Thoracic aorta (tissue), 2 donors: ENCODE measurements around the gene C11orf21. TPM values are rescaled to one million over a fixed set of nuclear protein-coding genes. Genes with fewer than 3 reads are reported as not detected.

Experiments
- ATAC-seq: fragments of 150-250 bp; one replicate; pipeline ENCODE4 v1.8.0; 2017; ENCODE audit warnings: low read depth; ENCODE audit not compliant: insufficient number of reproducible peaks, low FRiP score
- DNase-seq: peaks from one replicate; pipeline ENCODE4 v3.0.0-alpha.2; 2020; ENCODE audit warnings: low spot score
- H3K27ac ChIP-seq, 2 donors: fragments of 200-600 bp; sonication (generic); 1 replicate in 1 of 2; 2 replicates in 1 of 2; pipeline ENCODE4 v1.5.1; 2016; ENCODE audit warnings: mild to moderate bottlenecking in 2 of 2, moderate library complexity in 2 of 2
- H3K27me3 ChIP-seq: fragments of 200-600 bp; sonication (generic); replicated peaks from 2 replicates; pipeline ENCODE4 v1.6.0; 2016; ENCODE audit warnings: mild to moderate bottlenecking; ENCODE audit not compliant: insufficient read depth
- H3K36me3 ChIP-seq: fragments of 200-600 bp; sonication (generic); one replicate; pipeline ENCODE4 v1.5.1; 2016
- H3K4me1 ChIP-seq, 2 donors: fragments of 200-600 bp; sonication (generic); 1 replicate in 1 of 2; 2 replicates in 1 of 2; pipeline versions ENCODE4 v1.5.1 to v1.6.0; 2016; ENCODE audit warnings: low read depth in 2 of 2, mild to moderate bottlenecking in 1 of 2; ENCODE audit not compliant: control insufficient read depth in 1 of 2
- H3K4me3 ChIP-seq: fragments of 200-600 bp; sonication (generic); 2 replicates; pipeline ENCODE4 v1.5.1; 2016; ENCODE audit warnings: mild to moderate bottlenecking
- H3K9me3 ChIP-seq: fragments of 200-600 bp; sonication (generic); 2 replicates; pipeline ENCODE4 v1.5.1; 2016
- CTCF ChIP-seq: fragments of 200-600 bp; sonication (generic); IDR thresholded peaks from one replicate; pipeline ENCODE4 v1.5.1; 2019; ENCODE audit warnings: antibody characterized with exemption
- total RNA-seq, 2 donors: library from RNA; depleted of rRNA; stranded (reverse); fragments of >200 nt; gene quantifications; one replicate each; pipeline versions ENCODE4 v1.1.0 to v1.2.3, GENCODE V29; 2016

C11orf21 gene
- total RNA-seq, 2 donors from 2014 or later: 1.1 to 4.3 TPM

- Histone ChIP-seq H3K4me3 (no peak overlapping the region), H3K27me3 (peaks cover 4% of the 10 kb centered on the region), H3K4me1 (no peaks in the 10 kb centered on the region), H3K36me3 (no peaks in the 10 kb centered on the region), H3K9me3 (no peaks in the 10 kb centered on the region), H3K27ac (no peak overlapping the region)
- ATAC-seq: no peak
- no peak for TF ChIP-seq CTCF
- DNase-seq: no peak
Observed at GRCh38 chr11:2247496-2247895, 54.2 kb downstream of the C11orf21 start.

Other genes starting within 250 kb of the C11orf21 start
- 10 to 100 TPM; 31.7 to 39.4 TPM for gene IGF2, start 162.5 kb downstream of the C11orf21 start, total RNA-seq
- gene INS, start 140.7 kb downstream of the C11orf21 start, total RNA-seq: not detected
- not detected for gene TH, start 130.1 kb downstream of the C11orf21 start, total RNA-seq
- under 1 TPM; 0.41 to 0.78 TPM for gene ASCL2, start 31.3 kb downstream of the C11orf21 start, total RNA-seq
- 1 to 10 TPM; 2.5 to 6.9 TPM for gene TSPAN32, start 95 bp upstream of the C11orf21 start, total RNA-seq
- 100 to 1,000 TPM; 498 to 842 TPM for gene CD81, start 75.4 kb upstream of the C11orf21 start, total RNA-seq
- gene TSSC4, start 98.8 kb upstream of the C11orf21 start, total RNA-seq: 10 to 100 TPM; 31.6 to 57.9 TPM
- gene TRPM5, start 142.6 kb upstream of the C11orf21 start, total RNA-seq: not detected
- gene KCNQ1, start 143.1 kb upstream of the C11orf21 start, total RNA-seq: 10 to 100 TPM in 1 of 2 donors, 1 to 10 TPM in 1; 4.4 to 25.3 TPM